Vagina (tissue), 2 donors: ENCODE measurements around the gene FUT7.

Experiments
- POLR2A ChIP-seq, 2 donors: fragments of 450-650 bp; IDR thresholded peaks; one replicate each; pipeline ENCODE4 v1.6.1; 2017; ENCODE audit warnings: antibody characterized with exemption in 2 of 2, mild to moderate bottlenecking in 2 of 2, moderate library complexity in 2 of 2
- POLR2AphosphoS5 ChIP-seq, 2 donors: sonication (generic); formaldehyde crosslinking; IDR thresholded peaks; one replicate each; pipeline ENCODE4 v1.9.0; 2017; ENCODE audit warnings: antibody characterized with exemption in 2 of 2, mild to moderate bottlenecking in 2 of 2, low read depth in 1 of 2; ENCODE audit not compliant: insufficient read depth in 1 of 2
- TF ChIP-seq, protein P1 (sequence below), 3 experiments: fragments of 450-650 bp in 2 of 3; fragments of 200-600 bp in 1 of 3; sonication (generic) in 1 of 3; IDR thresholded peaks; one replicate each; pipeline ENCODE4 v1.5.1; 2017 to 2019; ENCODE audit warnings: antibody characterized with exemption in 3 of 3, mild to moderate bottlenecking in 2 of 3, moderate library complexity in 2 of 3

DNA sequence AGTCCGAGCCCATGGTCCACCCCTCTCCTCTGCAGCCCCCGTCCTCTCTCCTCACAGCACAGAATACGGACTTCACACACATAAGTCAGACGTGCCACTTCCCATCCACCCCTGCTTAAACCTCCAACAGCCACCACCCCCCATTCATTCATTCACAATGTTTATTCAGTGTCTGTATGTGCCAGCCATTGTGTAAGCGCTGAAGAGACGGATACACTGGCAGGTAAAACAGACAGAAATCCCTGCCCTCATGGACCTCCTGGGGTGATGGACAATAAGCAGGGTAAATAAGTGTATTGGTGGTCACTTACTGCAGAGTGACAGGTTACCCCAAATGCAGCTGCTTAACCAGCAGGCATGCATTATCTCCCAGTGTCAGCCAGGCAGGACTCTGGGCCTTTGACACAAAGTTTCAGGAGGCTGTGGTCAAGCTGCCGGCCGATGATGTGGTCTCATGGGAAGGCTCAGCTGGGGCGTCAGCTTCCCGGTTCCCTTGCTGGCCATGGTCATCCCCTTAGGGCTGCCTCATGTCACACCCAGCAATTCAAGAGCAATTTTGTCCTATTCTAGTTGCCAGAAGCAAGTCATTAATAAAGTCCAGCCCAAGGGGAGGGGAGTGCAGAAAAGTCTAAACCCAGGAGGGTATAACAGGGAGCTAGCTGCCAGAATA lies 41.5 kb downstream of the FUT7 start:
- no peak for TF ChIP-seq POLR2AphosphoS5 (IDR thresholded peaks at IDR 0.05; ENCODE audit: insufficient read depth in 1 of 2, low read depth in 1 of 2)
- TF ChIP-seq POLR2A (IDR thresholded peaks at IDR 0.05) = no peak
- TF ChIP-seq, protein P1, sequence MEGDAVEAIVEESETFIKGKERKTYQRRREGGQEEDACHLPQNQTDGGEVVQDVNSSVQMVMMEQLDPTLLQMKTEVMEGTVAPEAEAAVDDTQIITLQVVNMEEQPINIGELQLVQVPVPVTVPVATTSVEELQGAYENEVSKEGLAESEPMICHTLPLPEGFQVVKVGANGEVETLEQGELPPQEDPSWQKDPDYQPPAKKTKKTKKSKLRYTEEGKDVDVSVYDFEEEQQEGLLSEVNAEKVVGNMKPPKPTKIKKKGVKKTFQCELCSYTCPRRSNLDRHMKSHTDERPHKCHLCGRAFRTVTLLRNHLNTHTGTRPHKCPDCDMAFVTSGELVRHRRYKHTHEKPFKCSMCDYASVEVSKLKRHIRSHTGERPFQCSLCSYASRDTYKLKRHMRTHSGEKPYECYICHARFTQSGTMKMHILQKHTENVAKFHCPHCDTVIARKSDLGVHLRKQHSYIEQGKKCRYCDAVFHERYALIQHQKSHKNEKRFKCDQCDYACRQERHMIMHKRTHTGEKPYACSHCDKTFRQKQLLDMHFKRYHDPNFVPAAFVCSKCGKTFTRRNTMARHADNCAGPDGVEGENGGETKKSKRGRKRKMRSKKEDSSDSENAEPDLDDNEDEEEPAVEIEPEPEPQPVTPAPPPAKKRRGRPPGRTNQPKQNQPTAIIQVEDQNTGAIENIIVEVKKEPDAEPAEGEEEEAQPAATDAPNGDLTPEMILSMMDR (IDR thresholded peaks at IDR 0.05) = no peak
